ENCODE data around the gene KDM4C. TPM values are rescaled to one million over a fixed set of nuclear protein-coding genes. Genes with fewer than 3 reads are reported as not detected.

KDM4C gene
- total and polyA plus RNA-seq, 2 of the 13 experiments (the other 11 are each of a cell fraction or from before 2014, with no cell fraction given): 19.4 to 23.6 TPM

GRCh38 chr9:6715755-6716643 lies 41.8 kb upstream of the KDM4C start (continued):
- TF ChIP-seq ZBTB4 (CRISPR knock-in tag; IDR thresholded peaks at IDR 0.05; ENCODE audit: borderline replicate concordance): peak; percentile 61; the same call in 1 of the 2 replicates
- TF ChIP-seq TOPORS (CRISPR knock-in tag; IDR thresholded peaks at IDR 0.05): no peak
- TF ChIP-seq ZNF225 (CRISPR knock-in tag; IDR thresholded peaks at IDR 0.05): peak; percentile 81; the same call in 1 of the 2 replicates
- peak; percentile 41; the same call in 1 of the 2 replicates for TF ChIP-seq HDAC1 (CRISPR knock-in tag; IDR thresholded peaks at IDR 0.05)
- TF ChIP-seq SNAI1 (CRISPR knock-in tag; IDR thresholded peaks at IDR 0.05; ENCODE audit: borderline replicate concordance): peak; percentile 65; the same call in 1 of the 2 replicates
- no peak for TF ChIP-seq GPBP1L1 (CRISPR knock-in tag; IDR thresholded peaks at IDR 0.05)
- peak; percentile 48; the same call in 1 of the 2 replicates for TF ChIP-seq SIN3A (IDR thresholded peaks at IDR 0.05; ENCODE audit: borderline replicate concordance, low read depth, low read length)
- no peak; the same call in 1 of the 2 replicates for TF ChIP-seq ZNF451 (CRISPR knock-in tag; IDR thresholded peaks at IDR 0.05)
- 0 out of 2 replicates have a peak, but pooled peaks have one; percentile 68 for TF ChIP-seq GTF2F1 (IDR thresholded peaks at IDR 0.05; ENCODE audit: low read length)
- 0 out of 2 replicates have a peak, but pooled peaks have one; percentile 57 for TF ChIP-seq ZBTB2 (CRISPR knock-in tag; IDR thresholded peaks at IDR 0.05; ENCODE audit: low read depth)
- no peak for TF ChIP-seq MAZ (IDR thresholded peaks at IDR 0.05; ENCODE audit: borderline replicate concordance, low read depth, low read length)
- TF ChIP-seq MAZ (CRISPR knock-in tag; IDR thresholded peaks at IDR 0.05; ENCODE audit: low read depth): peak; percentile 46; the same call in 1 of the 2 replicates
- 0 out of 2 replicates have a peak, but pooled peaks have one; percentile 41 for TF ChIP-seq POLR2AphosphoS2 (IDR thresholded peaks at IDR 0.05; ENCODE audit: low read depth, low read length)
- TF ChIP-seq CBX1 (IDR thresholded peaks at IDR 0.05; ENCODE audit: low read depth): no peak
- TF ChIP-seq DMAP1 (CRISPR knock-in tag; IDR thresholded peaks at IDR 0.05): peak; percentile 90; the same call in 1 of the 2 replicates
- peak; percentile 51 for TF ChIP-seq ZNF317 (CRISPR knock-in tag; IDR thresholded peaks at IDR 0.05)
- peak; percentile 47; the same call in 1 of the 2 replicates for TF ChIP-seq MYPOP (CRISPR knock-in tag; IDR thresholded peaks at IDR 0.05)
- TF ChIP-seq ZNF543 (CRISPR knock-in tag; IDR thresholded peaks at IDR 0.05): no peak
- TF ChIP-seq FUBP1 (CRISPR knock-in tag; IDR thresholded peaks at IDR 0.05; ENCODE audit: borderline replicate concordance): no peak
